Bronchial epithelial cell (primary cell): Measurements from ENCODE around the gene SKP1. TPM values are rescaled to one million over a fixed set of nuclear protein-coding genes. Genes with fewer than 3 reads are reported as not detected.

ENCODE experiments used
- DNase-seq: peaks from one replicate; pipeline ENCODE4 v3.0.0-alpha.2; 2010; ENCODE audit warnings: low read depth
- FAIRE-seq: peaks from 2 replicates; lab custom pipeline; 2011; peaks lifted over from hg19 to GRCh38; lab: Jason Lieb, UNC
- H3K27me3 ChIP-seq: 2 replicates; pipeline ENCODE4 v1.5.1; 2011; ENCODE audit warnings: low read length; ENCODE audit not compliant: control insufficient read depth, insufficient read depth
- H3K36me3 ChIP-seq: 2 replicates; pipeline ENCODE4 v1.5.1; 2011; ENCODE audit warnings: low read length; ENCODE audit not compliant: control insufficient read depth, insufficient read depth
- H3K4me3 ChIP-seq: 2 replicates; pipeline ENCODE4 v1.5.1; 2011; ENCODE audit warnings: mild to moderate bottlenecking, low read depth, low read length, control low read depth
- CTCF ChIP-seq: IDR thresholded peaks from 2 replicates; pipeline ENCODE4 v1.5.1; 2011; ENCODE audit warnings: mild to moderate bottlenecking, moderate library complexity, low read length, control low read depth, inconsistent platforms; ENCODE audit not compliant: insufficient read depth, severe bottlenecking
- total RNA-seq: library from RNA; depleted of rRNA; stranded (reverse); fragments of >200 nt; gene quantifications from 2 replicates; pipeline ENCODE4 v1.2.1, GENCODE V29; 2014

The SKP1 gene
- total RNA-seq, 1 donor from 2014 or later, result 157 TPM

- DNase-seq, result no peak
- no peak for TF ChIP-seq CTCF
- no peak for FAIRE-seq
- Histone ChIP-seq H3K4me3 (no peak overlapping the region), H3K27me3 (no peaks in the 10 kb centered on the region), H3K36me3 (peaks cover 15% of the 10 kb centered on the region)
Measured at GRCh38 chr5:134142052-134142451, 34.7 kb downstream of the SKP1 start.

GRCh38 chr5:134141331-134142050 lies 35.3 kb downstream of the SKP1 start:
- no peaks in the 10 kb centered on the region for H3K27me3 ChIP-seq
- no peak for FAIRE-seq
- peaks cover 15% of the 10 kb centered on the region for H3K36me3 ChIP-seq
- DNase-seq, result no peak
- H3K4me3 ChIP-seq, result no peak overlapping the region
- no peak for TF ChIP-seq CTCF

GRCh38 chr5:134140530-134141201 lies 36.1 kb downstream of the SKP1 start:
- FAIRE-seq, result peak; percentile 85
- Histone ChIP-seq H3K4me3 (no peak overlapping the region), H3K27me3 (no peaks in the 10 kb centered on the region)

GRCh38 chr5:134139891-134140469 lies 36.8 kb downstream of the SKP1 start:
- no peak for TF ChIP-seq CTCF
- Histone ChIP-seq H3K27me3 (no peaks in the 10 kb centered on the region), H3K4me3 (no peak overlapping the region), H3K36me3 (peaks cover 15% of the 10 kb centered on the region)
- DNase-seq (no peak), FAIRE-seq (no peak)

More at GRCh38 chr5:134140530-134141201, 36.1 kb downstream of the SKP1 start:
- peak; percentile 83 for DNase-seq
- TF ChIP-seq CTCF, result peak; percentile 91
- peaks cover 17% of the 10 kb centered on the region for H3K36me3 ChIP-seq

- no peak for FAIRE-seq
Measured at GRCh38 chr5:134139377-134139851, 37.3 kb downstream of the SKP1 start.

More at GRCh38 chr5:134139377-134139851, 37.3 kb downstream of the SKP1 start:
- no peak for TF ChIP-seq CTCF
- Histone ChIP-seq H3K36me3 (peaks cover 15% of the 10 kb centered on the region), H3K27me3 (no peaks in the 10 kb centered on the region), H3K4me3 (no peak overlapping the region)
- no peak for DNase-seq
